Hematopoietic multipotent progenitor cell treated with erythropoietin and hydrocortisone succinate and interleukin-3 and kit ligand, for 15 days (in vitro differentiated cells): Measurements from ENCODE around the gene ODF2L.
A peak's percentile ranks its signal among the peaks of the same experiment; 100 is the strongest.
"Not testable (repeated sequence)": the region's sequence is repeated elsewhere in the genome, so short reads cannot be mapped to it uniquely, and the experiment has no call there.

Source experiments
- DNase-seq: peaks from one replicate; pipeline ENCODE4 v3.0.0-alpha.2; 2015; ENCODE audit warnings: low spot score

The ODF2L gene

DNA sequence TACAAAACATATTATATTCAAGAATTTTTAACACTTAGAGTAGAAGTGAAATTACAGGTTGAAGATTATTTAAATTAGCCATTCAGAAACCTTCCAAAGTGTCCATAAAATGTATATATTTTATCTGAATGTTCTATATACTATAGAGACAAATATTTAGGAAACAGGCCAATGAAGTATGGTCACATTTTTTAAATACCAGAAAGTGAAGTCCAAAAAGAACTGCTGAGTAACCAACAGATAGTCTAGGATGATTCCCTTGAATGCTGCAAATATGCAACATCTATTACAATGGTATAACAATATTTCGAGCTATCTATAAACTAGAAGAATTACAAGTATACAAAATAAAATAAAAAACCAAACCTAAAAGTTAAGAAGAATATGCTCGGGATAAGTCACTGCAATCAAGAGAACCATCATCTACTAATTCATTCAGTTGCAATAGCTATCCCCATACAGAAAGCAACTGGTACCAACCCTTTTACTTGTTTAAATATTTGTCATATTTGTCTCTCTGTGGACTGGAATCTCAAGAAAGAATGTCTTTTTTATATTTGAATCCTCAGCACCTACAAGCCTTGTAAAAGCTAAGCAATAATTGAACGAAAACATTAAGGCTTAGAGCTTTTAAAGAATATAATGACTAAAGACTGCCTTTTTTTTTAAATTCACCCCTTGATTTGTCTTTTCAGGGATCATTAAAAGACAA lies 8.1 kb downstream of the ODF2L start:
- no peak for DNase-seq

DNA sequence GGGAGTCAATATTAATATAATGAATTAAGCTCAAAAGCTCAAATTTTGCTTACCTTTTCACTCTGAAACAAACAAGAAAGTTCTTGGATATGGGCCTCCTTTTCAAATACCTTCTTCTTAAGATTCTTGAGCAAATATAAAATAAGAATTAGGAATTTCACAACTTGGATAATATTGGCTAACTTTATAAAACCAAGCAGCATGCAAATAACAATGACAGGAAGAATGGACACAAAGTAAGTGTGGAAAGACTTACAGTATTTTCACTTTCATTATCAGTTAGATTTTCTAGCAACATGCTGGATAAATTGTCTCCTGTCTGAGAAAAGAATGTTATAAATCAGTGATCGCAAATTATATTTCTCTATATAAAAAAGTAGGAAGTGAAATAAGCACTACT lies 13.2 kb downstream of the ODF2L start:
- DNase-seq = no peak

GRCh38 chr1:86381223-86381622 lies 14.9 kb downstream of the ODF2L start:
- no peak for DNase-seq

DNA sequence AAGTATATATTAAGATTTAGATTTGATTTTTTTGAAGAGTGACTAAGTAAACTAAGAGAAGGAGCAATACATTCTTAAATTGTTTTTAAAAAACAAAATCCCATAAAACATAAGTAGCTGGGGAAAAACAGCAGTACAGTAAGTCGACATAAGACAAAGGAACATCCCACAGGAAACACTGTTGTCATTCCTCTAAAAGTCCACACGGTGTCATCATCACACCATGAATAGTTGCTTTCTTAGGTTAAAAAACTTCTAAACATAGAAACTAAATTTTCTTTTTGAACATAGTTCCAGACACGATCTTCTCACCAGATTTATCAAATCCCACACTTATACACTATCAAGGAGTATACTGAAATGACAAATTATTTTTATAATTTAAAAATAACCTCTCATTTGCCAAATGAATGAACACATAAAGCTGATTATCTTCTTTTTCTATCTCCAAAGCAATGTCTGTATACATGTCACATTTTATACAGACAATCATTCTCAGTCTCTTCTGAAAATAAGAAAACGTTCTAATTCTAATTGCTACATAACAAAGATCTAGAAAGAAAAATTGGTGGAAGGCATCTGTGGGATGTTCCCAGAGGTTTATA lies 15.8 kb downstream of the ODF2L start:
- peak; percentile 63 for DNase-seq

DNA sequence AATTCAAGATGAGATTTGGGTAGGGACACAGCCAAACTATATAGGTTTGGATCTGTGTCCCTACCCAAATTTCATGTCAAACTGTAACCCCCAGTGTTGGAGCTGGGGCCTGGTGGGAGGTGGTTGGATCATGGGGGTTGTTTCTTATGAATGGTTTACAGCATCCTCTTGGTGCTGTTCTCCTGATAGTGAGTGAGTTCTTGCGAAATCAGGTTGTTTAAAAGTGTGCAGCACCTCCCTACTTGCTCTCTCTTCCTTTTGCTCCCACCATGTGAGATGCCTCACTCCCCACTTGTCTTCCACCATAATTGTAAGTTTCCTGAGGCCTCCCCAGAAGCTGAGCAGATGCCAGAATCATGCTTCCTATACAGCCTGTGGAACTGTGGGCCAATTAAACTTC lies 17.3 kb downstream of the ODF2L start:
- no peak for DNase-seq

DNA sequence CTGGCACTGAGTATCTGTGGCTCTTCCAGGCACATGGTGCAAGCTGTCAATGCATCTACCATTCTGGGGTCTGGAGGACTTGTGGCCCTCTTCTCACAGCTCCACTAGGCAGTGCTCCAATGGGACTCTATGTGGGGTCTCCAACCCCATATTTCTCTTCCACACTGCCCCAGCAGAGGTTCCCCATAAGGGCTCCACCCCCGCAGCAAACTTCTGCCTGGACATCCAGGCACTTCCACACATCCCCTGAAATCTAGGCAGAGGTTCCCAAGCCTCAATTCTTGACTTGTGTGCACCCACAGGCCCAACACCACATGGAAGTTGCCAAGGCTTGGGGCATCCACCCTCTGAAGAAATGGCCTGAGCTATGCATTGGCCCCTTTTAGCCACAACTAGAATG lies 18.8 kb downstream of the ODF2L start:
- DNase-seq = no peak

DNA sequence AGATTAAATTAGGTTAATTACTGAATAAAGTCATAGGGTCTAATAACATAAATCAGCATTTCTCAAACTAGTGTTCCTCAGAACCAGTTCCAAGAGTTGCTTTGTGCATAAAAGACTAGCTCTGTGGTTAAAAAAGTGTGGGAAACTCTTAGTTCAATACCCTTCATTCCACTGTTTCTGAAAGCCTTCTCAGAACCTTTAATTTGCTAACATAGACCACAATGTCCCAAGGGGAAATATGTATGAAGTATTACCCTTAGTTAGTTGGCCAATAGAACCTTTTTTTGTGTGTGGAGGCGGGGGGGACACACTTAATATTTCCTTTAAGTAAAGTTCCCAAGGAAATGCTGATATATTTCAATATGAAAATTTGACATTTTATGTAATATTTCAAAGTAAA lies 20.4 kb downstream of the ODF2L start:
- DNase-seq = no peak

DNA sequence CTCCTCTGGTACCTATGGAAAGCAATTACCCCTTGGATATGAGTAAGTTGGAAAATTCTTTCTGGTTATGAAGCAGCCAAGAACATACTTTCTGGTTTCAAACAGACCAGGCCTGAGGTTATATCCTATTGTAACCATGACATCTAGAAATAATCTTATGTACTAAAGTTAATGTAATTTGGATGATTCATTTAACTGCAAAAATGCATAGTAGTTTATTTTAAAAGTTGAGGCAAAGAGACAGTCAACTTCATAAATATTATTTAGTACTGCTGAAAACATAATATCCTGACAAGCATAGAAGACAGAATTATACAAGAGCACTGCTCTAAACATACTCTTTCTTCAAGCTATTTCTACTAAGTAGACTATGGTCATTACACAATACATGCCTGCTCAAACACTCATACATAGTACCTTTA lies 25.5 kb downstream of the ODF2L start:
- DNase-seq = no peak

GRCh38 chr1:86365896-86366295 lies 30.2 kb downstream of the ODF2L start:
- no peak for DNase-seq

- DNase-seq = no peak
Observed at GRCh38 chr1:86362807-86363206, 33.3 kb downstream of the ODF2L start.

GRCh38 chr1:86357796-86358195 lies 38.3 kb downstream of the ODF2L start:
- DNase-seq = no peak

DNA sequence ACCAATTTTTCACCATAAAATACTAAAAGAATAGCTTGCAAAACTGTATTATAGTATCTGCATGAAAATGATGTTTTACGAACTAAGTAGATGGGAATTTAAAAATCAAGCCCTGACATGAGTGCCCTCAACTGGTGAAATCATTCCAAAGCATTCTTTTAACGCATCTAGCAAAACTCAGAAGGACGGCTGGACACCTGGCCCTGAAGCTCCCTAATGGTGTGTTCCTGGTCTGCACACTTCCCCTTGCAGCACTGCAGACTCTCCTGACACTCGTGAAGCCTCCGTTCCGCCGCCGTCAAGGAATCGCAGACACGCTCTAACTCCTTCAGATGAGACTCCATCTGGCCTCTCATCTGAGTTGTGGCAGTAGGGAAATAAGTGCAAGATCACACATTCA lies 39.9 kb downstream of the ODF2L start:
- no peak for DNase-seq

DNA sequence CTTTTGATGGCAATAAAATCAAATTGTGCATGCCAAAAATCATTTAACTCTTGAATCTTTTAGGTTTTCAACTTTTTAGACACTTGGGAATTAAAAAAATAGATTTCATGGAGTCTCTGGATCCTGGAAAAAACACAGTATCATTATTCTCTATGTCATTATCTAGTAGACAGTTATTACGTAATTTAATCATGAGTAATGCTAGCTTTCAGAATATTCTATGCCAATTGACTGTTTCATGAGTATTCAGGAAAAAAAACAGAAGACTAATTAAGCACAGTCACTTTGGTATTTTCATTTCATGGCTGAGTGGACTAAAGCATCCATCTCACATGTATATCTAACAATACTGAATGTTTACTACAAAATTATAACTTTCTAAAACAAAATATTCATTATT lies 44.0 kb downstream of the ODF2L start:
- DNase-seq = no peak

DNA sequence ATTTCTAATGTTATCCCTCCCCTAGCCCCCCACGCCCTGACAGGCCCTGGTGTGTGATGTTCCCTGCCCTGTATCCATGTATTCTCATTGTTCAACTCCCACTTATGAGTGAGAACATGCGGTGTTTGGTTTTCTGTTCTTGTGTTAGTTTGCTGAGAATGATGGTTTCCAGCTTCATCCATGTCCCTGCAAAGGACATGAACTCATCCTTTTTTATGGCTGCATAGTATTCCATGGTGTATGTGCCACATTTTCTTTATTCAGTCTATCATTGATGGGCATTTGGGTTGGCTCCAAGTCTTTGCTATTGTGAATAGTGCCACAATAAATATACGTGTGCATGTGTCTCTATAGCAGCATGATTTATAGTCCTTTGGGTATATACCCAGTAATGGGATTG lies 45.9 kb downstream of the ODF2L start:
- not testable (repeated sequence) for DNase-seq

DNA sequence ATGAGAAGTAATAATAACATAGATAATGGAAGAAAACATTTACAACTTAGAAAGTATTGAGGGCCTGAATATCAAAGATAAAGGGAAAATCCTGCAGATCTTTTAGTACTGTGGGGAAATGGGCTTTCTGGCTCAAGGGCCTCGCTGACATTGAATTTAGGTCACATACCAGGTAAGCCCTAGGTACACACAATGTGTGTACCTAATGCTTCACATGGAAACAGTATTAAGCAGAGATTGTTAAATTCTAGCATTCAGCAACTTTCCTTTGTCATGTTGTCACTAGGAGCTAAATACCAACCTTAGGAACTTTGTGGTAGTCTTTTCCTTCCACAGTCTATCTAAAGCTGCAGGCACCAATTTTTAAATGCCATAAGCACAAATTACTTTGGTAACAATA lies 49.7 kb downstream of the ODF2L start:
- no peak for DNase-seq

- no peak for DNase-seq
Observed at GRCh38 chr1:86345042-86345441, 51.1 kb downstream of the ODF2L start.

- DNase-seq = no peak
Observed at GRCh38 chr1:86339906-86340305, 56.2 kb downstream of the ODF2L start.

GRCh38 chr1:86339014-86339812 lies 56.9 kb downstream of the ODF2L start:
- DNase-seq = no peak

DNA sequence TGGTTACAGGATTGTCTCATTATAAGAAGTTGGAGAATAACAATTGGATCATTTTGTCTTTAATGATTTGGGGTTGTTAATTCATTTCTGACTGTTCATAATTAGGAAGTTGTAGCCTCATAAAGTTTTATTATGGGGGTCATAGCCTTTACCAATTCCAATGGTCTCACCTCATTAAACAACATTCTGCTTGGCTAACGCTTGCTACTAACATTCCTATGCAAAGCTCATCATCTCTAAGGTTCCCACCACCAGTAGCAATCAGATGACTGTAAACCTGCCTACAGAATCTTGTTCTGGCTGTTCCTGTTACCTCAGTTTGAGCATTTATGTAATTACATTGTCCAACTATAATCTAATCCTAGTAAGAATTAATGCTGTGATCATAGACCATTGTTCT lies 60.2 kb downstream of the ODF2L start:
- DNase-seq = no peak

GRCh38 chr1:86325264-86325663 lies 70.9 kb downstream of the ODF2L start:
- DNase-seq = no peak

GRCh38 chr1:86324130-86324822 lies 71.8 kb downstream of the ODF2L start:
- no peak for DNase-seq

GRCh38 chr1:86322241-86322640 lies 73.9 kb downstream of the ODF2L start:
- DNase-seq = no peak

DNA sequence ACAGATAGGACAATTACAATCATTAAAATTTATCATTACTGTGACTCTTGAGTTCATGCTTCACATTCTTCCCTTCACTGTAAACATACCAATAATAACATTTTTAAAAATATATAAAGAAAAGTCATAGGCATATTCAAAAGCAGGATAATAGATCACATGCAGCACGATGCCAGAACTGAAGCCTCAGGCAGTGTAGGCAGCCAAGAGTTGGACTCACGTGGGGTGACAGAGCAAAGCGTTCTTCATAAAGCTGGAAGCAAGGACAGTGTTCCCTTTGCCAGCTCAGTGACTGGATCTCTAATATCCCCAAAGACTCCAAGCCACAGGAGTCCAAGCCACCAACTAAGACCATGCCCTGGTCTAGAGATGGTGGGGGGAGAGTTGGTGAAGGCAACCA lies 77.7 kb downstream of the ODF2L start:
- DNase-seq = no peak
